IMR-90 (cell line): Measurements from ENCODE around the gene RPL6. TPM values are rescaled to one million over a fixed set of nuclear protein-coding genes. Genes with fewer than 3 reads are reported as not detected.

Source experiments
- ATAC-seq: fragments of 200-7000 bp; cut with Tn5 transposase; 2 replicates; pipeline ENCODE4 v1.9.1; 2020; ENCODE audit warnings: low read depth, mild to moderate bottlenecking, moderate library complexity
- BruUV-seq: library from RNA; stranded (reverse); fragments of 400-500 nt; replicated peaks from 2 replicates; lab custom pipeline; 2021; lab: Mats Ljungman, UMichigan
- CTCF ChIA-PET: fragments of 300-600 bp; formaldehyde crosslinking; extraction: SDS; loops from one replicate; lab custom pipeline; 2021; ENCODE audit warnings: antibody characterized with exemption; lab: Yijun Ruan, JAX
- POLR2A ChIA-PET: fragments of 300-600 bp; sonication (Branson Sonifier 250); formaldehyde crosslinking; loops from one replicate; lab custom pipeline; 2022; ENCODE audit warnings: antibody characterized with exemption; ENCODE audit not compliant: unreplicated experiment; lab: Charles Lee
- DNase-seq: peaks from one replicate; pipeline ENCODE4 v3.0.0; 2013
- H2AFZ ChIP-seq: replicated peaks from 2 replicates; pipeline ENCODE3; 2013; ENCODE audit warnings: low read length, mild to moderate bottlenecking; ENCODE audit not compliant: poor library complexity
- H2AK5ac ChIP-seq: 2 replicates; pipeline ENCODE4 v1.6.1; 2013; ENCODE audit warnings: low read depth, low read length, inconsistent platforms
- H2AK9ac ChIP-seq: replicated peaks from 2 replicates; pipeline ENCODE3; 2013; ENCODE audit warnings: mild to moderate bottlenecking, low read depth, low read length, moderate library complexity; ENCODE audit not compliant: poor library complexity
- H2BK120ac ChIP-seq: 2 replicates; pipeline ENCODE4 v1.6.1; 2013; ENCODE audit warnings: low read depth, low read length, inconsistent platforms
- H2BK15ac ChIP-seq: 3 replicates; pipeline ENCODE4 v1.6.1; 2013; ENCODE audit warnings: low read depth, low read length, inconsistent platforms
- H2BK20ac ChIP-seq: 2 replicates; pipeline ENCODE4 v1.6.1; 2013; ENCODE audit warnings: low read depth, mild to moderate bottlenecking, inconsistent platforms, low read length, moderate library complexity
- H2BK5ac ChIP-seq: 2 replicates; pipeline ENCODE4 v1.6.1; 2013; ENCODE audit warnings: mild to moderate bottlenecking, low read depth, low read length, inconsistent platforms; ENCODE audit not compliant: poor library complexity, severe bottlenecking
- H3K14ac ChIP-seq: replicated peaks from 2 replicates; pipeline ENCODE4 v1.6.1; 2013; ENCODE audit warnings: low read depth, low read length, inconsistent platforms
- H3K18ac ChIP-seq: 2 replicates; pipeline ENCODE4 v1.6.1; 2013; ENCODE audit warnings: low read depth, low read length, control low read depth
- H3K23ac ChIP-seq: 2 replicates; pipeline ENCODE4 v1.6.1; 2013; ENCODE audit warnings: low read depth, low read length, inconsistent platforms
- H3K27ac ChIP-seq: 2 replicates; pipeline ENCODE4 v1.5.1; 2013; ENCODE audit warnings: mild to moderate bottlenecking, control low read depth, low read length; ENCODE audit not compliant: insufficient read depth
- H3K27me3 ChIP-seq: 2 replicates; pipeline ENCODE4 v1.6.1; 2013; ENCODE audit warnings: low read length; ENCODE audit not compliant: control insufficient read depth, insufficient read depth
- H3K36me3 ChIP-seq: 2 replicates; pipeline ENCODE4 v1.6.1; 2013; ENCODE audit warnings: low read length, mixed read lengths; ENCODE audit not compliant: control insufficient read depth, insufficient read depth
- H3K4ac ChIP-seq: 2 replicates; pipeline ENCODE4 v1.6.1; 2013; ENCODE audit warnings: low read depth, low read length, inconsistent platforms
- H3K4me1 ChIP-seq: 2 replicates; pipeline ENCODE4 v1.6.1; 2013; ENCODE audit warnings: low read length, mixed read lengths; ENCODE audit not compliant: control insufficient read depth, insufficient read depth
- H3K4me2 ChIP-seq: 2 replicates; pipeline ENCODE4 v1.6.1; 2013; ENCODE audit warnings: low read depth, mild to moderate bottlenecking, control low read depth, low read length, moderate library complexity
- H3K4me3 ChIP-seq: 2 replicates; pipeline ENCODE4 v1.5.1; 2013; ENCODE audit warnings: low read depth, mild to moderate bottlenecking, control low read depth, low read length, moderate library complexity; ENCODE audit not compliant: insufficient read depth
- H3K56ac ChIP-seq: 2 replicates; pipeline ENCODE4 v1.6.1; 2013; ENCODE audit warnings: low read length, inconsistent platforms; ENCODE audit not compliant: insufficient read depth; ENCODE audit errors: extremely low read depth
- H3K79me1 ChIP-seq, 2 experiments: 2 replicates each; pipeline ENCODE4 v1.6.1; 2013; ENCODE audit warnings: low read length in 2 of 2, inconsistent platforms in 1 of 2, low read depth in 1 of 2
- H3K9ac ChIP-seq: 2 replicates; pipeline ENCODE4 v1.6.1; 2013; ENCODE audit warnings: low read depth, low read length, control low read depth
- H3K9me1 ChIP-seq: 2 replicates; pipeline ENCODE4 v1.6.1; 2013; ENCODE audit warnings: low read length, inconsistent platforms; ENCODE audit not compliant: insufficient read depth
- H3K9me3 ChIP-seq: 2 replicates; pipeline ENCODE4 v1.6.1; 2013; ENCODE audit warnings: low read length; ENCODE audit not compliant: control insufficient read depth, insufficient read depth
- H4K20me1 ChIP-seq: 2 replicates; pipeline ENCODE4 v1.6.1; 2013; ENCODE audit warnings: low read length, inconsistent platforms; ENCODE audit not compliant: insufficient read depth
- H4K5ac ChIP-seq: 2 replicates; pipeline ENCODE4 v1.6.1; 2013; ENCODE audit warnings: mild to moderate bottlenecking, low read depth, low read length, control low read depth
- H4K8ac ChIP-seq, 2 experiments: 2 replicates each; pipeline ENCODE4 v1.6.1; 2013; ENCODE audit warnings: low read depth in 2 of 2, low read length in 2 of 2, control low read depth in 1 of 2, inconsistent platforms in 1 of 2
- H4K91ac ChIP-seq: 2 replicates; pipeline ENCODE4 v1.6.1; 2013; ENCODE audit warnings: low read depth, low read length, inconsistent platforms; ENCODE audit not compliant: insufficient read depth
- CHD1 ChIP-seq: IDR thresholded peaks from 2 replicates; pipeline ENCODE4 v1.6.1; 2012; ENCODE audit warnings: low read depth, low read length, improper control_type of control experiment
- POLR2A ChIP-seq: IDR thresholded peaks from 2 replicates; pipeline ENCODE4 v1.6.1; 2012; ENCODE audit warnings: mild to moderate bottlenecking, low read depth, low read length
- USF2 ChIP-seq: fragments of 150-350 bp; IDR thresholded peaks from 2 replicates; pipeline ENCODE4 v1.6.1; 2017; ENCODE audit warnings: mild to moderate bottlenecking, antibody characterized with exemption, low read length, low read depth
- WGBS, 2 experiments: methylation state at CpG; one replicate each; pipeline versions ENCODE4 v1.1.5 to v1.1.7; 2013; ENCODE audit warnings: missing lambda C conversion rate in 2 of 2; ENCODE audit not compliant: insufficient read length in 1 of 2; ENCODE audit errors: extremely low coverage in 2 of 2; 5-methylcytosine and 5-hydroxymethylcytosine counted together
- dilution Hi-C: fragments of 300-500 bp; cut with HindIII; formaldehyde crosslinking; loops from one replicate; pipeline ENCODE4 v1.14.3; 2018; ENCODE audit warnings: low sequenced_read_pairs; ENCODE audit not compliant: unreplicated experiment
- in situ Hi-C: fragments of 300-500 bp; cut with MboI; formaldehyde crosslinking; loops from 3 replicates; pipeline ENCODE4 v1.14.3; 2019; ENCODE audit warnings: low sequenced_read_pairs, inconsistent platforms, mixed read lengths
- intact Hi-C: fragments of 100-400 bp; cut with micrococcal nuclease; formaldehyde crosslinking; loops from 2 replicates; pipeline ENCODE4 v1.10.0; 2022
- polyA plus RNA-seq, 3 experiments: library from polyadenylated mRNA; depleted of rRNA; stranded (reverse); fragments of >200 nt; gene quantifications; 2 replicates each; pipeline ENCODE4 v1.2.3, GENCODE V29; 2012; ENCODE audit warnings: low replicate concordance in 1 of 3
- total RNA-seq: library from RNA; depleted of rRNA; stranded (reverse); fragments of >200 nt; gene quantifications from 2 replicates; pipeline ENCODE4 v1.2.3, GENCODE V29; 2012
- TF ChIP-seq, protein P1 (sequence below): conservative IDR thresholded peaks from 2 replicates; pipeline ENCODE4 v1.5.1; 2012; ENCODE audit warnings: mild to moderate bottlenecking, low read depth, low read length, improper control_type of control experiment

RPL6 gene
- total and polyA plus RNA-seq, 2 of the 4 experiments (the other 2 are of a cell fraction), result 1,317 to 1,694 TPM

- Histone ChIP-seq H3K4me2 (no peak overlapping the region), H3K18ac (no peak overlapping the region), H3K9me3 (no peaks in the 10 kb centered on the region), H2BK5ac (no peak overlapping the region), H3K9me1 (no peaks in the 10 kb centered on the region), H3K23ac (no peak overlapping the region), H4K8ac (no peak overlapping the region), H2BK15ac (no peak overlapping the region), H3K27ac (no peak overlapping the region), H2AFZ (no peak overlapping the region), H3K79me1 (peaks cover 23 to 27% of the 10 kb centered on the region in 2 experiments), H4K5ac (no peak overlapping the region), H3K36me3 (peaks cover 15% of the 10 kb centered on the region), H2BK20ac (no peak overlapping the region), H4K20me1 (peaks cover 7% of the 10 kb centered on the region), H3K14ac (no peak overlapping the region), H3K4ac (no peak overlapping the region), H4K91ac (no peak overlapping the region), H3K4me3 (no peak overlapping the region), H3K56ac (no peak overlapping the region), H2AK9ac (no peak overlapping the region), H3K27me3 (no peaks in the 10 kb centered on the region), H3K9ac (no peak overlapping the region), H2BK120ac (no peak overlapping the region), H2AK5ac (no peak overlapping the region), H3K4me1 (no peaks in the 10 kb centered on the region)
- ATAC-seq (no peak), DNase-seq (no peak)
- in situ Hi-C loops (no loop called here), intact Hi-C loops (no loop called here), dilution Hi-C loops (no loop called here)
- BruUV-seq, result no TSS peak
- no CpG with 5 or more reads among the region's 3 CpGs for WGBS, 2 experiments
- TF ChIP-seq POLR2A, result no peak
- TF ChIP-seq USF2, result no peak
- no peak for TF ChIP-seq CHD1
- TF ChIP-seq, protein P1, sequence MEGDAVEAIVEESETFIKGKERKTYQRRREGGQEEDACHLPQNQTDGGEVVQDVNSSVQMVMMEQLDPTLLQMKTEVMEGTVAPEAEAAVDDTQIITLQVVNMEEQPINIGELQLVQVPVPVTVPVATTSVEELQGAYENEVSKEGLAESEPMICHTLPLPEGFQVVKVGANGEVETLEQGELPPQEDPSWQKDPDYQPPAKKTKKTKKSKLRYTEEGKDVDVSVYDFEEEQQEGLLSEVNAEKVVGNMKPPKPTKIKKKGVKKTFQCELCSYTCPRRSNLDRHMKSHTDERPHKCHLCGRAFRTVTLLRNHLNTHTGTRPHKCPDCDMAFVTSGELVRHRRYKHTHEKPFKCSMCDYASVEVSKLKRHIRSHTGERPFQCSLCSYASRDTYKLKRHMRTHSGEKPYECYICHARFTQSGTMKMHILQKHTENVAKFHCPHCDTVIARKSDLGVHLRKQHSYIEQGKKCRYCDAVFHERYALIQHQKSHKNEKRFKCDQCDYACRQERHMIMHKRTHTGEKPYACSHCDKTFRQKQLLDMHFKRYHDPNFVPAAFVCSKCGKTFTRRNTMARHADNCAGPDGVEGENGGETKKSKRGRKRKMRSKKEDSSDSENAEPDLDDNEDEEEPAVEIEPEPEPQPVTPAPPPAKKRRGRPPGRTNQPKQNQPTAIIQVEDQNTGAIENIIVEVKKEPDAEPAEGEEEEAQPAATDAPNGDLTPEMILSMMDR, result no peak
- ChIA-PET POLR2A (no interaction called here), CTCF (interaction anchor here (0.6 kb wide), 1 partner anchor 133 kb away, joined by 4 read pairs; no protein-coding TSS in a partner anchor)
These were observed 37.7 kb upstream of the RPL6 start for GRCh38 chr12:112447106-112447505.
